GM21723 (cell line): Measurements from ENCODE around the gene COX20.
"Not testable (repeated sequence)": the region's sequence is repeated elsewhere in the genome, so short reads cannot be mapped to it uniquely, and the experiment has no call there.

Experiments
- ATAC-seq: cut with Tn5 transposase; IDR thresholded peaks from one replicate; pipeline ENCODE4 v1.9.1; 2021; ENCODE audit warnings: mild to moderate bottlenecking, moderate library complexity; ENCODE audit not compliant: unreplicated experiment

Gene COX20

GRCh38 chr1:244821134-244821533 is 14.3 kb upstream of the COX20 start:
- ATAC-seq: no peak

- no peak for ATAC-seq
These were observed 12.6 kb upstream of the COX20 start for GRCh38 chr1:244822878-244823277.

DNA sequence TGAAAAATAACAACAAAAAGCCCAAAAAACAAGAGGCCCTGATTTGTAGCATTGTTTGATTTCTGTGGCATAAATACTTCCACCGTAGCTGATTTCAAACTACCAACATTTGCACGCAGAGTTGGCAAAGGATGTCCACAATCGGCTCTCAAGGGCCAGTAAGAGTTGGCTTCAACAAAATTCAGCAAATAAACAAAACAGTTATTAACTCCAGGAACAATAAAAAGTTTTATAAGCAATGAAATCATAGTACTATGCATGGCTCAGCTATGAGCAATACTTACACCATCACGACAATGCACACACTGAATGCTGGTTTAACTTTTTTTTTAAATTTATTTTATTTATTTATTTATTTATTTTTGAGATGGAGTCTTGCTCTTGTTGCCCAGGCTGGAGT is 8.7 kb upstream of the COX20 start:
- no peak for ATAC-seq

GRCh38 chr1:244830639-244831038 is 4.8 kb upstream of the COX20 start:
- no peak for ATAC-seq

GRCh38 chr1:244833260-244833659 is 2.2 kb upstream of the COX20 start:
- ATAC-seq: not testable (repeated sequence)

- ATAC-seq: peak; percentile 12
These were observed 1.5 kb upstream of the COX20 start for GRCh38 chr1:244833734-244834542.

DNA sequence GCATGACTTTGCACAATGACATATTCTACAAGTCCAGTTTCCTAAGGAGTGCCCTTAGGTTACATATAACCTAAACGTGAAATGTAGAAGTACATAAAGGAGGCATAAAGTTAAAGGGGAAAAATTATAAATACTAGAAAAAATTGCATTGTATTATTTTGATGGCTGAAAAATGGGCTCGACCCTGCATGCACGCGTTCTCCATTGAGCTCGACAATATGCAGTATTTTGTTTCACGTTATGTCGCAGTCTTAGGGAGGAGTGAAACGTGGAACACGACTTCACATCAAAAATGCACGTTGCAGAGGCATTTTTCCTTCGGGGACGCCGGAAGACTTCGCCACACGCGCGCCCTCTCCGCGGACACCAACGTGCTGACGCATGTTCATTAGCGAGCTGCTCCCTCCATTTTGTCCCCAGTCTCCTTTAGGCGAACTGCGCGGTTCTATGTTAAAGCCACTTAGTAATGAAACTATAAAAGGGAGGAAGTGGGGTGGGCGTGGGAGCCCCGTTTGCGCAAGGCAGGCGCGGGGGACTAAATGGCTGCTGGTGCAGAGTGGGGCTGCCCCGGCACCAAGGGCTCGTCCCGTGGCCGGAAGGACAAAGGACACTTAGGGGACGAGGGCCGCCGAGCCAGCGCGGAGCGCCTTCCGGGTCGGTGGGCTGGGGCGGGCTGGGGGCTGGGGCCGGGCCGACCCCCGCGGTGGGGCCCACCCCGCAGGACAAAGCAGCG is 749 bp upstream of the COX20 start:
- peak; percentile 63 for ATAC-seq

- ATAC-seq: no peak
These were observed 670 bp downstream of the COX20 start for GRCh38 chr1:244836135-244836521.

- ATAC-seq: no peak
These were observed 1.1 kb downstream of the COX20 start for GRCh38 chr1:244836584-244836983.

GRCh38 chr1:244837597-244838258 is 2.3 kb downstream of the COX20 start:
- ATAC-seq: no peak

DNA sequence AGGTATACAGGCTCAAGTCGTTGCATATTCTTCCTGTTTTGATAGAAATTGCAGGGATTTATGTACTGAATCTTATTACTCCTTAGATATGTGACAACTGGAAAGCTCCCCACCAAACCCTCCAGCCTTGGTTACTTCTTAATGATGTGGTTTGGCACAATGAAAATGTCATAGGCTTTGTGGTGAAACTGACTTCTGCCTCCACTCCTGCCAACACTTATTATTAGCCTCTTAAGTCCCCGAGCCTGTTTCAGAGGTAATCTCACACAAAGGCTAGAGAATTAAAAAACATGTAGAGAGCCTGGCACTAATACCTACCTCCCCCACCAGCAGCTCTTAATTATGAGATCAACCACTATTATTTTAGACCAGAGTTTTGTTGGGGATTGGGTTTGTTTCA is 4.2 kb downstream of the COX20 start:
- ATAC-seq: no peak

- ATAC-seq: no peak
These were observed 4.8 kb downstream of the COX20 start for GRCh38 chr1:244840219-244840794.

DNA sequence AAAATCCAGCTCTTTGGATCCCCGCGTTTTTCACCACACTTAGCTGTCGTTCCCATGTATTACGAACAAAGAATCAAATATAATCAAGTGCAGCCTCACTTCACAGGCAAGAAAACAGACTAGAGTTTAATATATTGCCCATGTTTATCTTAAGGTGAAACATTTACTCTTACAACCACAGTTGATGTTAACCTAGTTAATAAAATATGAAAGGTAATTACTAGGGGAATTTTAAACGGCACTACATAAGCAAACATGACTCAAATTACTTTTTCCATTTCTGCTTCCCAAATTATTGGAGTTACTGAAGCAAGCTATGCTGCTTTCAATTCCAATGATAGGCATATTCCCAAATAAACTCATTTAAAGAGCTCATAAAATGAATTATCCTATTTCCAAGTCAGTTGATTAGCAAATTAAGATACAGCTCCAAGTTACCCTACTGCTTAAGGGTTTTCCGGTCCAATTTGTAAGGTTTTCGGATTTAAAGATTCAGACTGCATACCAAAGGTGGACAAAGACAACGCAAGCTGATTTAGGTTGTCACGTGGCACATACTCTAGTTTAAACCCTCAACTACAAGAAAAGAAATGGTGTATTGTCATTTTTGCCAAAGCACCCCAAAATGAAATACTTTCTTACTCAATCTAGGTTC is 5.9 kb downstream of the COX20 start:
- no peak for ATAC-seq

DNA sequence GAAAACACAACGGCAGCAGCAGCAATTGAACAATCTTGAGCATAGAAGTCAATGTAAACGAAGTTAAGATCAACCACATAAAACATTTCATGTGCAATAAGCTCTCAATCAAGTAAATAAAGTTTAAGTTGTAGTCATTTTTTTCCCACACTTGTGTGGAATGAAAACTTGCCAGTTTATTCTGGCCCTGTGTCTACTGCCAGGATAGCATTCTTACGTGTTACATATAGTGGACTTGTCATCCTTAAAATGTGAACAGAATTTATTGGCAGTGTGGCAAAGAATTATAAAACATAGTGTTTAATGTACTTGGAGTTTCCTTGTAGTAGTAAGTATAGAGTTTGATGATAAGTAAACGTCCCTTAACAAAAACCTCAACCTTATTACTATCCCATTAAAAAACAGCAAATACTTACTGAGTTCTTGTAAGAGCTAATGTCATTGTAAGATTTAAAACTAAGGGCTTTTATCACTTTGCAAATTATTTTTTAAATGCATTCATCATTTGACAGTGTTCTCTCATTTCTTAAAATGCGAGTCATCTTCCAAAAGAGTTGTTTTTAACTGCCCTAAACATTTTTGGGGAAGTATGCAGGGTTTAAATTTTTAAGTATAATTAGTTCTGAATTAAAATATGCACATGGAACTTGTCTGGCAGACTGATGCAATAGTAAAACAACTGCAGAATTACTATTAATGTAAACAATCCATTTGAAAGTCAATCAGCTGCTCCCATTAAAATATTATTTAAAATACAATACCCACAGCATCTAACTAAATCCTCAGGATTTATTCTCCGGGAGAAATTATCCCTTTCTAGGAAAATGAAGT is 7.9 kb downstream of the COX20 start:
- no peak for ATAC-seq

DNA sequence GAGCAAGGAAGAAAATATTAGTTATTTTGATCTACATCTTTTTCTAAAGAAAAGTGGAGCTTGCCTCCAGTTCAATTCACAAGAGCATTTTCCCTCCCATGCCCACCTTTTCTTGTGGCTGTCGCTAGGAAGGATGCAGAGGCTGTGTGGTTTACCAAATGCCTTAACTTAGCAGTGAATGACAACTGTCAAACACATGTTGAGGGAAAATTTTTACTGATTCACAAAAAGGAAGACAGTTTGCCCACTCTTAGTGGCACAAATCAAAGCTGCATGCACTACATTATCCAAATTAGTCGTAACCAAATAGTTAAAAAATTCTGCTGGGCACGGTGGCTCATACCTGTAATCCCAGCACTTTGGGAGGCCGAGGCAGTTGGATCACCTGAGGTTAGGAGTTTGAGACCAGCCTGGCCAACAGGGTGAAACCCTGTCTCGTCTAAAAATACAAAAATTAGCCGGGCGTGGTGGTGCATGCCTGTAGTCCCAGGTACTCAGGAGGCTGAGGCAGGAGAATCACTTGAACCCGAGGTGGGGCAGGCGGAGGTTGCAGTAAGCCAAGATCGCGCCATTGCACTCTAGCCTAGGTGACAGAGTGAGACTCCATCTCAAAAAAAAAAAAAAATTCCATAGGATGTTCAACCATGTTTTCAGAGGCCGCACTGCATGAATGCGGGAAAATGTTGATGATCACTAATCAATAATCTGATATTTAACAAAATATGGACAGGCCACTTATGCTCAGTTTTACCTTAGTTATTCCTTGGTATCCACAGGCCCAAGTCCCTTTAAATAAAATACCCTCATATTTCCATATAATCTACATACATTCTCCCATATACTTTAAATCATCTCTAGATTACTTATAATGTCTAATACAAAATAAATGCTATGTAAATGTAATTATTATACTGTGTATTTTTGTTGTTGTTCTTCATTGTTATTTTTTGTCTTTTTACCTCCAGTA is 9.0 kb downstream of the COX20 start:
- no peak for ATAC-seq

GRCh38 chr1:244846653-244847052 is 11.2 kb downstream of the COX20 start:
- no peak for ATAC-seq

DNA sequence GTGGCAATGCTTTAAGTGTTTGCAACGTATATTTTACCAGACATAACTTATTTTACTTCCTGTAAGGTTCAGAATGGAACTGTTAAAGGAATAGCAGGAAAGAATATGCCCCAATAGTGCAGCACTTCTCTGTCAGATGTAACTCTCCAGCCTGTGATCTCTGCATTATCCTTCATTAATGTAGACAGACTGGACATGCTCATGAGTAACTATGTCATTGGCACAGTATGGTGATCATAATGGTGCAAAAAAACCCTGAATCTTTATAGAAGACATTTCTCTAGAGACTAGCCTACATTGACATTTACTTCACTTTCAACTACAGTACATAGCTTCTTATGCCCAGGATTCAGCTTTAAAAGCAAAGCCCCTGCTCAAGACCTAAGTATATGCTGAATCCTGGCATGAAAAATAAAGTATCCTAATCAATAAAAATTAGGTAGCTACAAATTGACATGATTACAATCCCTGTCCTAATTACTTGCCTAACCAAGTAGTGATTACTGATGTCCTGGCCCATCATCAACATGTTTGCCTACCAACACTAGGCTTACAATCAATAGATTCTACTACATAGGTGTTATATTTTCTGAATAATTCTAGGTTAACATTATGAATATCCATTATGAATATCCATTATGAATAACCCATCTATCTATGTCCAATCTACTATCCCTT is 13.9 kb downstream of the COX20 start:
- no peak for ATAC-seq

DNA sequence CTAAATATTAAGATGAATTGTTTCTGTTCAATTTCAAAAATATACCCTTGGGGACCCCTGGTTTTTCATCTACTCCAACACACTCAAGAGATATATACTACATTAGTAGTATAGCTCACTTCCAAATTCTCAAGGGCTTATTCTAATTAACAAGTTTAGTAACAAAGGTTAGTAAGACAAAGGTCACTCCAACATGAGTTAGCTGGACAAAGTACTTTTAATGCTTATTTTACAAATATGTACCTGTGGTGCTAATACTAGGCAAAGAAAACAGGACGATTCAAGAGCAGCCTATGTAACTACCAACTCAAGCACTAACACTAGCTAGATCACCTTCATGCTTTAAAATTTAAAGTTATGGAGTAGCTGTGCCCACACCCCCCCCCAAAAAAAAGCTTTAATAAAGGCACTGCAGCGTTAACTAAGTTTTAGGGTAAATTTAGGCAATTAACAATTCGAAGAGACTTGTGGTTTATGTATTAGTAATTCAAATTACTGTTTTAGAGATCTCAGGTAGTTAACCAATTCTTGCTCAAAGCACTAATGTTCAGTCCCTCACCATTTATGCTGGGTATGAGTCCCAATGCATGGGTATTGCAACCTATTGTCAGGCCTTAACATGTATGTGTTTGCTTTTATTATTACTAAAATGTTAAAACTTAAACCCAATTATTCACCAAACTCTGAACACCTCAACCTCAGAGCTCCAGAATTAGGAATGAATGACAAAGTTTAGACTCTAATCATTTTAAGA is 14.8 kb downstream of the COX20 start:
- no peak for ATAC-seq
